MCF 10A (cell line): Measurements from ENCODE around the gene ALPP. TPM values are rescaled to one million over a fixed set of nuclear protein-coding genes. Genes with fewer than 3 reads are reported as not detected.
"Not testable (repeated sequence)": the region's sequence is repeated elsewhere in the genome, so short reads cannot be mapped to it uniquely, and the experiment has no call there.

Experiments used
- BruUV-seq: library from RNA; stranded (reverse); fragments of 400-500 nt; replicated peaks from 2 replicates; lab custom pipeline; 2021; lab: Mats Ljungman, UMichigan
- CTCF ChIA-PET: fragments of 300-600 bp; sonication (Branson Sonifier 250); formaldehyde crosslinking; extraction: SDS; loops from one replicate; lab custom pipeline; 2021; ENCODE audit warnings: antibody characterized with exemption, inconsistent platforms; lab: Yijun Ruan, JAX
- POLR2A ChIA-PET: fragments of 300-600, 350-650 bp; sonication (Branson Sonifier 250); formaldehyde crosslinking; extraction: SDS; loops from one replicate; lab custom pipeline; 2020; ENCODE audit warnings: antibody characterized with exemption, inconsistent platforms; lab: Yijun Ruan, JAX
- DNase-seq: peaks from one replicate; pipeline ENCODE4 v3.0.0-alpha.2; 2018; ENCODE audit not compliant: unreplicated experiment
- H3K27ac Mint-ChIP-seq: one replicate; pipeline ENCODE4 v1.8.0; 2022; ENCODE audit warnings: mild to moderate bottlenecking, low read depth, mixed read lengths; ENCODE audit not compliant: unreplicated experiment
- H3K27me3 Mint-ChIP-seq: one replicate; pipeline ENCODE4 v1.8.0; 2022; ENCODE audit warnings: mixed read lengths; ENCODE audit not compliant: insufficient read depth, unreplicated experiment
- H3K36me3 Mint-ChIP-seq: one replicate; pipeline ENCODE4 v1.8.0; 2022; ENCODE audit warnings: mild to moderate bottlenecking, moderate library complexity, mixed read lengths; ENCODE audit not compliant: insufficient read depth, unreplicated experiment
- H3K4me1 Mint-ChIP-seq: one replicate; pipeline ENCODE4 v1.8.0; 2022; ENCODE audit warnings: mixed read lengths; ENCODE audit not compliant: insufficient read depth, unreplicated experiment
- H3K4me3 Mint-ChIP-seq: one replicate; pipeline ENCODE4 v1.8.0; 2022; ENCODE audit warnings: mild to moderate bottlenecking, moderate library complexity, mixed read lengths; ENCODE audit not compliant: unreplicated experiment
- H3K9me3 Mint-ChIP-seq: one replicate; pipeline ENCODE4 v1.8.0; 2022; ENCODE audit warnings: mixed read lengths; ENCODE audit not compliant: unreplicated experiment
- CTCF ChIP-seq: fragments of 200-600 bp; IDR thresholded peaks from one replicate; pipeline ENCODE4 v1.8.0; 2022; ENCODE audit warnings: antibody characterized with exemption, mild to moderate bottlenecking; ENCODE audit not compliant: unreplicated experiment
- intact Hi-C: fragments of 100-400 bp; cut with micrococcal nuclease; formaldehyde crosslinking; loops from 2 replicates; pipeline ENCODE4 v1.14.1; 2022
- total RNA-seq: library from RNA; stranded (reverse); gene quantifications from 2 replicates; pipeline ENCODE4 v1.2.3, GENCODE V29; 2022

Gene ALPP
- total RNA-seq, 1 experiment from 2014 or later = 0.35 TPM

GRCh38 chr2:232382331-232383225, 4.0 kb downstream of the ALPP start:
- H3K27me3 Mint-ChIP-seq = peaks cover 33% of the 10 kb centered on the region
- intact Hi-C loops = no loop called here

DNA sequence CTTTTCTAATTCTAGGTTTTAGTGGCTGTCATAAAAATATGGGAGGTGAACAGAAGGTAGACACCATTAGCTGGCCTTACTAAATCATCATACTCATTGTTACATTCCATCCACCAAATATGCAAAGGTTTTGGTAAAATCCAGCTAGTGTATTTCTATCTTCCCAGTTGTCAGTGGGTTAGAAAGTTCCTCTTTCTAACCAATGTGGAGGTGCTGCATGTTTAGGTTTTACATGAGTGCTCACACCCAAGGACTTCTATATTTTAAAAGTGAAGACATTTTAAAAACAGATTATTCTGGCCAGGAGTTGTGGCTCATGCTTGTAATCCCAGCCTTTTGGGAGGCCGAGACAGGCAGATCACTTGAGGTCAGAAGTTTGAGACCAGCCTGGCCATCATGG, 5.9 kb downstream of the ALPP start:
- ChIA-PET POLR2A (no interaction called here), CTCF (no interaction called here)
- Mint-ChIP-seq H3K36me3 (no peaks in the 10 kb centered on the region), H3K4me1 (no peaks in the 10 kb centered on the region), H3K27me3 (peaks cover 41% of the 10 kb centered on the region), H3K27ac (no peak overlapping the region), H3K4me3 (no peak overlapping the region), H3K9me3 (no peaks in the 10 kb centered on the region)
- no peak for TF ChIP-seq CTCF
- DNase-seq = no peak
- intact Hi-C loops = no loop called here
- BruUV-seq = no TSS peak

More at GRCh38 chr2:232382331-232383225, 4.0 kb downstream of the ALPP start:
- DNase-seq = no peak
- H3K9me3 Mint-ChIP-seq = no peaks in the 10 kb centered on the region
- ChIA-PET CTCF (no interaction called here), POLR2A (no interaction called here)
- no peaks in the 10 kb centered on the region for H3K4me1 Mint-ChIP-seq
- H3K4me3 Mint-ChIP-seq = no peak overlapping the region
- no TSS peak for BruUV-seq
- H3K27ac Mint-ChIP-seq = no peak overlapping the region
- no peak for TF ChIP-seq CTCF
- no peaks in the 10 kb centered on the region for H3K36me3 Mint-ChIP-seq

DNA sequence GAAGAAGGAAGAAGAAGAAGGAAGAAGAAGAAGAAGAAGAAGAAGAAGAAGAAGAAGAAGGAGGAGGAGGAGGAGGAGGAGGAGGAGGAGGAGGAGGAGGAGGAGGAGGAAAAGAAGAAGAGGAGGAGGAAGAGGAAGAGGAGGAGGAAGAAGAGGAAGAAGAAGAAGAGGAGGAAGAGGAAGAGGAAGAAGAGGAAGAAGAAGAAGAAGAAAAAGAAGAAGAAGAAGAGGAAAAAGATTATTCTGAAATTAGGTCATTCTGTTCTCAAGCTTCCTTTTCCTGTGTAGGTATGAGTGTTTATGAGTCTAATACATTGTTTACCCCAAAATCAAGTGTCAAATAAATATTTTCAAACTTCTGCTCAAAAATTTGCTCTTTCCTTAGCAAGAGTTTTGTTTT, 6.5 kb downstream of the ALPP start:
- H3K36me3 Mint-ChIP-seq, DNase-seq, H3K27ac Mint-ChIP-seq, H3K9me3 Mint-ChIP-seq, intact Hi-C loops, CTCF ChIA-PET, H3K4me3 Mint-ChIP-seq, H3K4me1 Mint-ChIP-seq, BruUV-seq: not testable (repeated sequence)
- H3K27me3 Mint-ChIP-seq = peaks cover 47% of the 10 kb centered on the region
- POLR2A ChIA-PET = interaction anchor here (1.3 kb wide), 1 partner anchor 13 kb away, joined by 4 read pairs; no protein-coding TSS in a partner anchor

GRCh38 chr2:232385660-232386489, 7.3 kb downstream of the ALPP start:
- Mint-ChIP-seq H3K4me1 (no peaks in the 10 kb centered on the region), H3K9me3 (no peaks in the 10 kb centered on the region), H3K27ac (no peak overlapping the region), H3K36me3 (no peaks in the 10 kb centered on the region), H3K4me3 (no peak overlapping the region), H3K27me3 (peaks cover 55% of the 10 kb centered on the region)
- TF ChIP-seq CTCF = no peak
- ChIA-PET POLR2A (interaction anchor here (1.3 kb wide), 1 partner anchor 13 kb away, joined by 4 read pairs; no protein-coding TSS in a partner anchor), CTCF (no interaction called here)
- DNase-seq = no peak
- BruUV-seq = no TSS peak
- intact Hi-C loops = no loop called here
